Esophagus squamous epithelium (tissue), 4 donors: Measurements from ENCODE around the gene CTNND2.

ENCODE experiments used
- POLR2A ChIP-seq, 4 donors: fragments of 450-650 bp; IDR thresholded peaks; one replicate each; pipeline ENCODE4 v1.6.1; 2017; ENCODE audit warnings: antibody characterized with exemption in 4 of 4, mild to moderate bottlenecking in 4 of 4, moderate library complexity in 3 of 4
- TF ChIP-seq, protein P1 (sequence below), 6 experiments: fragments of 450-650 bp in 4 of 6; fragments of 200-600 bp in 2 of 6; sonication (generic) in 2 of 6; IDR thresholded peaks; one replicate each; pipeline ENCODE4 v1.5.1; 2016 to 2019; ENCODE audit warnings: antibody characterized with exemption in 6 of 6, mild to moderate bottlenecking in 4 of 6, moderate library complexity in 4 of 6

DNA sequence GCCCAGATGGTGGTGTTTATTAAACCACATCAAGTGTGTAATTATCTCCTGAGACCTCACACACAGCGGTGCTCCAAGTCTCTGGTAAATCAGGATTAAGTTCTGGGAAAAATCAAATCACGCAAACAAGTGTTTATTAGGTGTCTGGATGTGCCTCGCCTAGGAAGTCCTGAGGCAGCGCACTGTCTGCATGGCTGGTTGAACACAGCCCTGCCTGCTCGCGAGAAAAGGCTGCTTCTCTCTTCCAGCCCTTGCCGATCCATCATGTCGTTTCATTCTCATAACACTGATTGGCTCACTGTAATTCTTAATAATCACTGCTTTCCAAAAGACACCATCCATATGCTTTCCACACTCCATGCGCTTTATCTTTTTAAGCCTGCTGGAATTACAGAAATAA is 913.6 kb downstream of the CTNND2 start:
- TF ChIP-seq, protein P1, sequence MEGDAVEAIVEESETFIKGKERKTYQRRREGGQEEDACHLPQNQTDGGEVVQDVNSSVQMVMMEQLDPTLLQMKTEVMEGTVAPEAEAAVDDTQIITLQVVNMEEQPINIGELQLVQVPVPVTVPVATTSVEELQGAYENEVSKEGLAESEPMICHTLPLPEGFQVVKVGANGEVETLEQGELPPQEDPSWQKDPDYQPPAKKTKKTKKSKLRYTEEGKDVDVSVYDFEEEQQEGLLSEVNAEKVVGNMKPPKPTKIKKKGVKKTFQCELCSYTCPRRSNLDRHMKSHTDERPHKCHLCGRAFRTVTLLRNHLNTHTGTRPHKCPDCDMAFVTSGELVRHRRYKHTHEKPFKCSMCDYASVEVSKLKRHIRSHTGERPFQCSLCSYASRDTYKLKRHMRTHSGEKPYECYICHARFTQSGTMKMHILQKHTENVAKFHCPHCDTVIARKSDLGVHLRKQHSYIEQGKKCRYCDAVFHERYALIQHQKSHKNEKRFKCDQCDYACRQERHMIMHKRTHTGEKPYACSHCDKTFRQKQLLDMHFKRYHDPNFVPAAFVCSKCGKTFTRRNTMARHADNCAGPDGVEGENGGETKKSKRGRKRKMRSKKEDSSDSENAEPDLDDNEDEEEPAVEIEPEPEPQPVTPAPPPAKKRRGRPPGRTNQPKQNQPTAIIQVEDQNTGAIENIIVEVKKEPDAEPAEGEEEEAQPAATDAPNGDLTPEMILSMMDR (IDR thresholded peaks at IDR 0.05): no peak
- TF ChIP-seq POLR2A (IDR thresholded peaks at IDR 0.05): no peak
